Colonic mucosa (tissue), 4 donors: Measurements from ENCODE around the gene TRIM17. TPM values are rescaled to one million over a fixed set of nuclear protein-coding genes. Genes with fewer than 3 reads are reported as not detected.

ENCODE experiments used
- DNase-seq: peaks from one replicate; pipeline ENCODE4 v3.0.0-alpha.2; 2020
- H3K27ac ChIP-seq: fragments of 200-600 bp; one replicate; pipeline ENCODE4 v1.8.0; 2021
- H3K27me3 ChIP-seq: fragments of 200-600 bp; one replicate; pipeline ENCODE4 v1.8.0; 2021
- H3K36me3 ChIP-seq: fragments of 200-600 bp; one replicate; pipeline ENCODE4 v1.8.0; 2021
- H3K4me1 ChIP-seq: fragments of 200-600 bp; one replicate; pipeline ENCODE4 v1.8.0; 2021; ENCODE audit warnings: mild to moderate bottlenecking
- H3K4me3 ChIP-seq: fragments of 200-600 bp; one replicate; pipeline ENCODE4 v1.8.0; 2021
- H3K9ac ChIP-seq, 2 donors: one replicate each; pipeline ENCODE4 v1.7.0; 2013; ENCODE audit warnings: control low read depth in 2 of 2, low read depth in 2 of 2, low read length in 2 of 2
- H3K9me3 ChIP-seq: fragments of 200-600 bp; one replicate; pipeline ENCODE4 v1.8.0; 2021
- CTCF ChIP-seq: fragments of 200-600 bp; IDR thresholded peaks from one replicate; pipeline ENCODE4 v1.8.0; 2022; ENCODE audit warnings: antibody characterized with exemption, mild to moderate bottlenecking
- intact Hi-C: fragments of 100-400 bp; cut with DNase I; formaldehyde crosslinking; loops from one replicate; pipeline ENCODE4 v1.14.1; 2022
- total RNA-seq, 2 donors: library from RNA; stranded (reverse); fragmentation: NEBNext Ultra II Directional in 1 of 2; extraction: Animal tissue kit (Norgen Biotek cat#: 25700) in 1 of 2; gene quantifications; one replicate each; pipeline ENCODE4 v1.2.1, GENCODE V29; 2021
- donor health status: healthy.
- donor health status: DM: no; HTN: no; CAD: no.
- donor health status: DM: no; HTN: no; CAD: no.

Gene TRIM17
- total RNA-seq, 2 donors from 2014 or later, result 0.21 TPM; not detected in 1

GRCh38 chr1:228445843-228446650, 29.4 kb upstream of the TRIM17 start:
- DNase-seq, result no peak
- no peak overlapping the region for H3K9ac ChIP-seq
- peak overlapping the region; percentile 19 for H3K4me3 ChIP-seq
- no peak for TF ChIP-seq CTCF
- intact Hi-C loops, result no loop called here
- no peaks in the 10 kb centered on the region for H3K36me3 ChIP-seq
- no peaks in the 10 kb centered on the region for H3K4me1 ChIP-seq
- H3K9me3 ChIP-seq, result no peaks in the 10 kb centered on the region
- no peak overlapping the region for H3K27ac ChIP-seq
- peaks cover 21% of the 10 kb centered on the region for H3K27me3 ChIP-seq

GRCh38 chr1:228445490-228445842, 28.8 kb upstream of the TRIM17 start:
- Histone ChIP-seq H3K4me1 (no peaks in the 10 kb centered on the region), H3K27ac (no peak overlapping the region)

GRCh38 chr1:228443395-228443794, 26.7 kb upstream of the TRIM17 start:
- no peaks in the 10 kb centered on the region for H3K36me3 ChIP-seq
- H3K9me3 ChIP-seq, result no peaks in the 10 kb centered on the region
- H3K9ac ChIP-seq, result no peak overlapping the region
- no peak overlapping the region for H3K4me3 ChIP-seq
- H3K27me3 ChIP-seq, result peaks cover 21% of the 10 kb centered on the region
- intact Hi-C loops, result no loop called here
- no peaks in the 10 kb centered on the region for H3K4me1 ChIP-seq
- H3K27ac ChIP-seq, result no peak overlapping the region
- TF ChIP-seq CTCF, result no peak
- no peak for DNase-seq

More at GRCh38 chr1:228445490-228445842, 28.8 kb upstream of the TRIM17 start:
- Histone ChIP-seq H3K36me3 (no peaks in the 10 kb centered on the region), H3K9me3 (no peaks in the 10 kb centered on the region), H3K27me3 (peaks cover 21% of the 10 kb centered on the region), H3K9ac (no peak overlapping the region), H3K4me3 (peak overlapping the region; percentile 19)
- intact Hi-C loops, result no loop called here
- no peak for DNase-seq
- TF ChIP-seq CTCF, result no peak

DNA sequence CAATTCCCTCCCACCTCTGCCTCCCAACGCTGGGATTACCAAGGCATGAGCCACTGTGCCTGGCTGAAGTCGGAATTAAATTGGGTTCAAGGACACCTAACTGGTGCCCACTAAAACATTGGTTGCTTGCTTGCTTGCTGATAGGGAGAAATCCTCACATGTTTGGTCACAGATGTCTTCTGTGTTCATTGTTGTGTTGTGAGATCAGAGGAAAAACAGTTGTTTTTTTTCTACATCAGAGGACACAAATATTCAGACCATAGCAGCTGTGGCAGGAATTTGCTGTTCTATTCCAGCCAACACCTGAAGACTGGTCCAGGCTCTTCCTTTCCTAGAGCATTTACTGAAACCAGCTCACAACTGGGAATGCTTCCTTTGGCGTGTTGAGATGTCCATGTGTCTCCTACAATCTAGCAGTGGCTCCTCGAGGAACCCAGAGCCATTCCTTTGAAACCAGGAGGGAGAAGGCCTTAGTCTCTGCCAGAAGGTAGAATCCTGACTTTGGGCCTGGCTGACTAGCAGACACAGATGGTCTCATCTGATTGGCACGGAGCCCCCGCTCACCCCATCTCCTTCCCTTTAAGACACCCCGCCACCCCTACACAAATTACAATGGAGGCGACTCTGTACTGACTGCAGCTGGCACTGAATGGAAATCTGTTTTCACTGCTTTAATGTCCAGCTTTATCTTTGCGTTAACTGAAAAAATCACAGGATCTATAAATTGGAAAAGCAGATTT, 24.3 kb upstream of the TRIM17 start:
- Histone ChIP-seq H3K9me3 (no peaks in the 10 kb centered on the region), H3K9ac (no peak overlapping the region), H3K4me1 (no peaks in the 10 kb centered on the region), H3K4me3 (no peak overlapping the region), H3K36me3 (no peaks in the 10 kb centered on the region), H3K27ac (no peak overlapping the region), H3K27me3 (peaks cover 12% of the 10 kb centered on the region)
- no peak for DNase-seq
- TF ChIP-seq CTCF, result no peak
- intact Hi-C loops, result no loop called here

- H3K4me1 ChIP-seq, result no peaks in the 10 kb centered on the region
- DNase-seq, result no peak
- no peak for TF ChIP-seq CTCF
- no peak overlapping the region for H3K9ac ChIP-seq
- H3K27me3 ChIP-seq, result no peaks in the 10 kb centered on the region
- H3K4me3 ChIP-seq, result no peak overlapping the region
- H3K27ac ChIP-seq, result no peak overlapping the region
- H3K9me3 ChIP-seq, result no peaks in the 10 kb centered on the region
- intact Hi-C loops, result no loop called here
- no peaks in the 10 kb centered on the region for H3K36me3 ChIP-seq
Observed at GRCh38 chr1:228438266-228438665, 21.6 kb upstream of the TRIM17 start.
